K562 (cell line): ENCODE data around the gene MYL11. TPM values are rescaled to one million over a fixed set of nuclear protein-coding genes. Genes with fewer than 3 reads are reported as not detected.

Experiments used
- ATF6 ChIP-seq: sonication (generic); formaldehyde crosslinking; IDR thresholded peaks from 2 replicates; pipeline ENCODE4 v1.4.0; 2020; ENCODE audit warnings: mild to moderate bottlenecking, missing genetic modification reagents
- BRCA1 ChIP-seq, 2 experiments: fragments of 450-650 bp in 1 of 2; sonication (generic) in 1 of 2; formaldehyde crosslinking in 1 of 2; IDR thresholded peaks; 2 replicates each; pipeline versions ENCODE4 v1.5.0 to v1.6.1; 2017 to 2020; ENCODE audit warnings: mild to moderate bottlenecking in 1 of 2, missing genetic modification reagents in 1 of 2
- E2F5 ChIP-seq: sonication (generic); formaldehyde crosslinking; IDR thresholded peaks from 2 replicates; pipeline ENCODE4 v1.8.0; 2022; ENCODE audit warnings: mild to moderate bottlenecking, missing genetic modification reagents
- E2F8 ChIP-seq: fragments of 450-650 bp; IDR thresholded peaks from 2 replicates; pipeline ENCODE4 v1.7.1; 2018; ENCODE audit warnings: mild to moderate bottlenecking, low read depth; ENCODE audit not compliant: partially characterized antibody
- HNRNPL ChIP-seq: fragments of 200-400 bp; formaldehyde crosslinking; IDR thresholded peaks from 2 replicates; pipeline ENCODE4 v1.6.1; 2017; ENCODE audit warnings: low read depth, mild to moderate bottlenecking, low read length
- JUN ChIP-seq, 2 experiments: sonication (generic) in 1 of 2; formaldehyde crosslinking in 1 of 2; IDR thresholded peaks; 2 replicates each; pipeline versions ENCODE4 v1.6.1 to v1.8.0; 2012 to 2022; ENCODE audit warnings: borderline replicate concordance in 2 of 2, mild to moderate bottlenecking in 2 of 2, improper control_type of control experiment in 1 of 2, low read depth in 1 of 2, low read length in 1 of 2, missing genetic modification reagents in 1 of 2
- MAX ChIP-seq: sonication (generic); formaldehyde crosslinking; IDR thresholded peaks from 2 replicates; pipeline ENCODE4 v1.9.0; 2022; ENCODE audit warnings: mild to moderate bottlenecking, missing genetic modification reagents
- NEUROD1 ChIP-seq: fragments of 150-350 bp; IDR thresholded peaks from 2 replicates; pipeline ENCODE4 v1.6.1; 2014; ENCODE audit warnings: borderline replicate concordance, low read length, low read depth; ENCODE audit not compliant: partially characterized antibody
- NFATC3 ChIP-seq: fragments of 450-650 bp; IDR thresholded peaks from 2 replicates; pipeline ENCODE4 v1.6.1; 2017; ENCODE audit warnings: mild to moderate bottlenecking
- SP1 ChIP-seq: sonication (generic); formaldehyde crosslinking; IDR thresholded peaks from 2 replicates; pipeline ENCODE4 v1.8.1; 2022; ENCODE audit warnings: mild to moderate bottlenecking, missing genetic modification reagents
- TCF7L2 ChIP-seq: fragments of 150-350 bp; IDR thresholded peaks from 2 replicates; pipeline ENCODE4 v1.6.1; 2016; ENCODE audit warnings: low read depth, mild to moderate bottlenecking, low read length, moderate library complexity
- TFE3 ChIP-seq: fragments of 450-650 bp; formaldehyde crosslinking; IDR thresholded peaks from 2 replicates; pipeline ENCODE4 v1.4.0; 2020; ENCODE audit warnings: mild to moderate bottlenecking, mixed read lengths
- ZBTB2 ChIP-seq: fragments of 450-650 bp; IDR thresholded peaks from 2 replicates; pipeline ENCODE4 v1.6.1; 2016; ENCODE audit warnings: antibody characterized with exemption
- ZNF699 ChIP-seq: fragments of 250-450 bp; sonication (Bioruptor Pico); IDR thresholded peaks from 2 replicates; pipeline ENCODE4 v1.8.0; 2021; ENCODE audit warnings: mild to moderate bottlenecking, moderate library complexity; ENCODE audit not compliant: insufficient replicate concordance
- polyA plus RNA-seq, 8 experiments: library from polyadenylated mRNA; depleted of rRNA in 4 of 8; stranded (reverse) in 5 of 8; unstranded in 3 of 8; fragments of >200 nt; fragmentation: Nextera tagmentation in 2 of 8; fragmentation: Illumina TruSeq in 1 of 8; extraction: Ambion mirVana in 2 of 8; extraction: Trizol in 1 of 8; gene quantifications; 2 replicates each; pipeline versions ENCODE4 v1.2.1 to v1.2.3, GENCODE V29; 2011 to 2014; ENCODE audit warnings: inconsistent platforms in 1 of 8, missing spikeins in 1 of 8
- total RNA-seq, 7 experiments: library from RNA; depleted of rRNA in 6 of 7; stranded (reverse); fragments of >200 nt in 6 of 7; fragmentation: Illumina TruSeq in 2 of 7; extraction: Trizol in 2 of 7; gene quantifications; 2 replicates each; pipeline versions ENCODE4 v1.2.1 to v1.2.3, GENCODE V29; 2011 to 2021; ENCODE audit warnings: low replicate concordance in 1 of 7

Gene MYL11
- total and polyA plus RNA-seq, 9 of the 15 experiments (the other 6 are each of a cell fraction or from before 2014, with no cell fraction given): 0.31 to 1.5 (median 0.73) TPM; not detected in 4

GRCh38 chr16:30407102-30407803 is 32.7 kb downstream of the MYL11 start, which contains the start of gene ZNF771 (continued):
- peak; percentile 75 for TF ChIP-seq HNRNPL
- peak; percentile 48 for TF ChIP-seq E2F8
- TF ChIP-seq TFE3 (CRISPR knock-in tag): no peak
- TF ChIP-seq E2F5 (CRISPR knock-in tag): peak; percentile 39; the same call in 1 of the 2 replicates
- TF ChIP-seq JUN (IDR thresholded peaks at IDR 0.05; ENCODE audit: borderline replicate concordance, low read depth, low read length): peak; percentile 39; the same call in 1 of the 2 replicates
- TF ChIP-seq JUN (CRISPR knock-in tag; IDR thresholded peaks at IDR 0.05; ENCODE audit: borderline replicate concordance): 0 out of 2 replicates have a peak, but pooled peaks have one; percentile 35
- TF ChIP-seq NFATC3: peak; percentile 85
- TF ChIP-seq ZBTB2: peak; percentile 65; the same call in 1 of the 2 replicates
- TF ChIP-seq BRCA1 (IDR thresholded peaks at IDR 0.05): no peak
- no peak for TF ChIP-seq BRCA1 (CRISPR knock-in tag; IDR thresholded peaks at IDR 0.05)
- peak; percentile 81; the same call in 1 of the 2 replicates for TF ChIP-seq ATF6 (CRISPR knock-in tag)
- TF ChIP-seq ZNF699 (CRISPR knock-in tag): no peak
- TF ChIP-seq MAX (CRISPR knock-in tag): peak; percentile 97
- TF ChIP-seq NEUROD1: no peak
- TF ChIP-seq TCF7L2: no peak
- peak; percentile 92 for TF ChIP-seq SP1 (CRISPR knock-in tag)
